H9 (cell line): Measurements from ENCODE around the gene SETD3. TPM values are rescaled to one million over a fixed set of nuclear protein-coding genes. Genes with fewer than 3 reads are reported as not detected.

Experiments
- DNase-seq: peaks from one replicate; pipeline ENCODE4 v3.0.0-alpha.2; 2017
- H2AFZ ChIP-seq: one replicate; pipeline ENCODE4 v1.6.1; 2013; ENCODE audit warnings: mild to moderate bottlenecking, low read length, control low read depth, moderate library complexity
- H2AK5ac ChIP-seq: 2 replicates; pipeline ENCODE4 v1.6.1; 2013; ENCODE audit warnings: low read length, control low read depth, mixed read lengths; ENCODE audit not compliant: insufficient read length
- H2BK120ac ChIP-seq: one replicate; pipeline ENCODE4 v1.6.1; 2013; ENCODE audit warnings: low read depth, mild to moderate bottlenecking, low read length, control low read depth, inconsistent platforms; ENCODE audit not compliant: poor library complexity, severe bottlenecking
- H2BK12ac ChIP-seq: 2 replicates; pipeline ENCODE4 v1.6.1; 2013; ENCODE audit warnings: low read length, control low read depth, mixed read lengths, low read depth; ENCODE audit not compliant: insufficient read length
- H2BK15ac ChIP-seq: 2 replicates; pipeline ENCODE4 v1.6.1; 2013; ENCODE audit warnings: low read depth, low read length, control low read depth
- H2BK20ac ChIP-seq: one replicate; pipeline ENCODE4 v1.6.1; 2013; ENCODE audit warnings: low read depth, mild to moderate bottlenecking, low read length, control low read depth, inconsistent platforms; ENCODE audit not compliant: poor library complexity, severe bottlenecking
- H2BK5ac ChIP-seq: 2 replicates; pipeline ENCODE4 v1.6.1; 2013; ENCODE audit warnings: low read length, control low read depth, mixed read lengths; ENCODE audit not compliant: insufficient read length
- H3K14ac ChIP-seq: 2 replicates; pipeline ENCODE4 v1.6.1; 2013; ENCODE audit warnings: low read length, control low read depth; ENCODE audit not compliant: insufficient read depth
- H3K18ac ChIP-seq: 2 replicates; pipeline ENCODE4 v1.6.1; 2013; ENCODE audit warnings: low read depth, mild to moderate bottlenecking, mixed read lengths, low read length, control low read depth; ENCODE audit not compliant: insufficient read length
- H3K23ac ChIP-seq: 2 replicates; pipeline ENCODE4 v1.6.1; 2013; ENCODE audit warnings: low read length, control low read depth, mixed read lengths, low read depth; ENCODE audit not compliant: insufficient read length
- H3K23me2 ChIP-seq: 2 replicates; pipeline ENCODE4 v1.6.1; 2013; ENCODE audit warnings: low read depth, mild to moderate bottlenecking, mixed read lengths, low read length, control low read depth; ENCODE audit not compliant: insufficient read length, poor library complexity, severe bottlenecking
- H3K27ac ChIP-seq: 2 replicates; pipeline ENCODE4 v1.5.1; 2013; ENCODE audit warnings: low read length, control low read depth, mixed read lengths, low read depth; ENCODE audit not compliant: insufficient read length
- H3K27me3 ChIP-seq: 2 replicates; pipeline ENCODE4 v1.6.1; 2013; ENCODE audit warnings: low read length, control low read depth, inconsistent platforms; ENCODE audit not compliant: insufficient read depth
- H3K4ac ChIP-seq: 2 replicates; pipeline ENCODE4 v1.6.1; 2013; ENCODE audit warnings: low read depth, mild to moderate bottlenecking, control low read depth, inconsistent platforms, low read length, moderate library complexity
- H3K4me1 ChIP-seq: 2 replicates; pipeline ENCODE4 v1.6.1; 2013; ENCODE audit warnings: low read length, control low read depth, inconsistent platforms; ENCODE audit not compliant: insufficient read depth
- H3K4me2 ChIP-seq: 2 replicates; pipeline ENCODE4 v1.6.1; 2013; ENCODE audit warnings: low read length, control low read depth, mixed read lengths; ENCODE audit not compliant: insufficient read length, insufficient read depth
- H3K56ac ChIP-seq: 2 replicates; pipeline ENCODE4 v1.6.1; 2013; ENCODE audit warnings: low read depth, mild to moderate bottlenecking, mixed read lengths, low read length, control low read depth; ENCODE audit not compliant: insufficient read length
- H3K79me1 ChIP-seq: 2 replicates; pipeline ENCODE4 v1.6.1; 2013; ENCODE audit warnings: low read depth, mild to moderate bottlenecking, moderate library complexity, low read length, control low read depth, inconsistent platforms; ENCODE audit not compliant: insufficient read depth, poor library complexity, severe bottlenecking
- H3K79me2 ChIP-seq: 2 replicates; pipeline ENCODE4 v1.6.1; 2013; ENCODE audit warnings: low read length, control low read depth, inconsistent platforms; ENCODE audit not compliant: insufficient read depth
- H3K9ac ChIP-seq: 2 replicates; pipeline ENCODE4 v1.6.1; 2013; ENCODE audit warnings: low read length, control low read depth, mixed read lengths; ENCODE audit not compliant: insufficient read length; ENCODE audit errors: extremely low read depth
- H3K9me3 ChIP-seq: one replicate; pipeline ENCODE4 v1.6.1; 2013; ENCODE audit warnings: low read depth, low read length, inconsistent platforms; ENCODE audit not compliant: control insufficient read depth
- H3T11ph ChIP-seq: one replicate; pipeline ENCODE4 v1.6.1; 2013; ENCODE audit warnings: mild to moderate bottlenecking, low read length, control low read depth, inconsistent platforms
- H4K20me1 ChIP-seq: one replicate; pipeline ENCODE4 v1.6.1; 2013; ENCODE audit not compliant: control insufficient read depth, insufficient read length, insufficient read depth
- H4K5ac ChIP-seq: 2 replicates; pipeline ENCODE4 v1.6.1; 2013; ENCODE audit warnings: low read depth, mild to moderate bottlenecking, mixed read lengths, low read length, control low read depth; ENCODE audit not compliant: insufficient read length
- H4K8ac ChIP-seq: replicated peaks from 2 replicates; pipeline ENCODE4 v1.6.1; 2013; ENCODE audit warnings: low read length, control low read depth, mixed read lengths, low read depth; ENCODE audit not compliant: insufficient read length
- H4K91ac ChIP-seq: 2 replicates; pipeline ENCODE4 v1.6.1; 2013; ENCODE audit warnings: low read depth, mild to moderate bottlenecking, moderate library complexity, mixed read lengths, low read length, control low read depth; ENCODE audit not compliant: insufficient read length
- H3K27ac Mint-ChIP-seq, 3 experiments: 2 replicates in 2 of 3; 3 replicates in 1 of 3; pipeline ENCODE4 v1.8.0; 2020 to 2021; ENCODE audit warnings: mixed read lengths in 3 of 3, mild to moderate bottlenecking in 1 of 3, moderate library complexity in 1 of 3
- H3K27me3 Mint-ChIP-seq: 2 replicates; pipeline ENCODE4 v1.8.0; 2021; ENCODE audit warnings: low read depth, mild to moderate bottlenecking, moderate library complexity, mixed read lengths
- H3K36me3 Mint-ChIP-seq, 3 experiments: 2 replicates in 2 of 3; 3 replicates in 1 of 3; pipeline ENCODE4 v1.8.0; 2020 to 2021; ENCODE audit warnings: low read depth in 3 of 3, mixed read lengths in 3 of 3; ENCODE audit not compliant: insufficient read depth in 1 of 3
- H3K4me1 Mint-ChIP-seq, 2 experiments: 2 replicates each; pipeline ENCODE4 v1.8.0; 2020; ENCODE audit warnings: mixed read lengths in 2 of 2
- H3K4me3 Mint-ChIP-seq, 2 experiments: 2 replicates in 1 of 2; 3 replicates in 1 of 2; pipeline ENCODE4 v1.8.0; 2020 to 2021; ENCODE audit warnings: mild to moderate bottlenecking in 2 of 2, mixed read lengths in 2 of 2, moderate library complexity in 1 of 2
- H3K9me3 Mint-ChIP-seq, 2 experiments: 2 replicates in 1 of 2; 3 replicates in 1 of 2; pipeline ENCODE4 v1.8.0; 2020; ENCODE audit warnings: mild to moderate bottlenecking in 2 of 2, mixed read lengths in 2 of 2, moderate library complexity in 1 of 2
- WGBS: extraction: QIAGEN DNeasy Blood & Tissue Kit; methylation state at CpG from one replicate; pipeline ENCODE4 v1.1.7; 2013; ENCODE audit warnings: missing lambda C conversion rate, low lambda C conversion rate, mixed read lengths; ENCODE audit not compliant: insufficient read length; ENCODE audit errors: extremely low coverage; 5-methylcytosine and 5-hydroxymethylcytosine counted together
- total RNA-seq: library from RNA; stranded (reverse); gene quantifications from 2 replicates; pipeline ENCODE4 v1.2.1, GENCODE V29; 2021
- TF ChIP-seq, protein P1 (sequence below): fragments of 200-600 bp; sonication (generic); conservative IDR thresholded peaks from 3 replicates; pipeline ENCODE4 v1.8.0; 2021; ENCODE audit warnings: antibody characterized with exemption, mild to moderate bottlenecking

The SETD3 gene
- total RNA-seq, 1 experiment from 2014 or later = 56.7 TPM

DNA sequence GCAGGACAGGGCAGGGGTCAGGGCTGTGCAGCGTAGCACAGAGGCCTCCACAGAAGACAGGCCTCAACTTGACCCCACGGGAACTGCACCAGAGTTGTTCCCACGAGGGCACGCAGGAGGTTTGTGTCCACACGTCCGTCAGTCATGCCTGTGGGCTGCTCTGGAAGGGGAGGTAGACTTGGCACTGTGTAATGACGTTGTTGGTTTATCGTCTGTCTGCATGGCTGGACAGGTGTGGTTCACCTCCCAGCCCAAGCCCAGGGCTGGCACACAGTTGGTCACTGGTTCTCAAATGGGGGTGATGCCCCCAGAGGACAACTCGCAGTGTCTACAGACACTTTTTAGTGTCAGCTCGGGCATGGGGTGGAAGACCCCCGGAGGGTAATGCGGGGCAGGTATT is 46.4 kb upstream of the SETD3 start:
- Mint-ChIP-seq H3K36me3 (peaks cover 0 to 7% (median 0%) of the 10 kb centered on the region in 3 experiments; a peak in 1 of 7 replicates), H3K4me1 (peaks cover 68 to 83% of the 10 kb centered on the region in 2 experiments), H3K4me3 (no peak overlapping the region), H3K27me3 (peaks cover 2% of the 10 kb centered on the region), H3K9me3 (no peaks in the 10 kb centered on the region), H3K27ac (peak overlapping the region in 2 of 3 experiments; percentile 40 to 82; a peak in 4 of 7 replicates)
- Histone ChIP-seq H3K4ac (no peak overlapping the region), H4K91ac (no peak overlapping the region), H3K79me1 (no peaks in the 10 kb centered on the region), H2AFZ (no peak overlapping the region), H3K27me3 (no peaks in the 10 kb centered on the region), H3K14ac (no peak overlapping the region), H3K27ac (no peak overlapping the region), H3T11ph (no peak overlapping the region), H2BK15ac (no peak overlapping the region), H2BK12ac (no peak overlapping the region), H2BK120ac (no peak overlapping the region), H3K9me3 (no peaks in the 10 kb centered on the region), H3K56ac (no peak overlapping the region), H4K8ac (no peak overlapping the region), H4K20me1 (no peaks in the 10 kb centered on the region), H3K79me2 (no peaks in the 10 kb centered on the region), H3K4me1 (peaks cover 13% of the 10 kb centered on the region; the same call in 1 of the 2 replicates), H2AK5ac (no peak overlapping the region), H3K23ac (no peak overlapping the region), H2BK20ac (no peak overlapping the region), H3K9ac (no peak overlapping the region), H3K23me2 (no peaks in the 10 kb centered on the region), H4K5ac (no peak overlapping the region), H2BK5ac (no peak overlapping the region), H3K4me2 (no peak overlapping the region), H3K18ac (no peak overlapping the region)
- TF ChIP-seq, protein P1, sequence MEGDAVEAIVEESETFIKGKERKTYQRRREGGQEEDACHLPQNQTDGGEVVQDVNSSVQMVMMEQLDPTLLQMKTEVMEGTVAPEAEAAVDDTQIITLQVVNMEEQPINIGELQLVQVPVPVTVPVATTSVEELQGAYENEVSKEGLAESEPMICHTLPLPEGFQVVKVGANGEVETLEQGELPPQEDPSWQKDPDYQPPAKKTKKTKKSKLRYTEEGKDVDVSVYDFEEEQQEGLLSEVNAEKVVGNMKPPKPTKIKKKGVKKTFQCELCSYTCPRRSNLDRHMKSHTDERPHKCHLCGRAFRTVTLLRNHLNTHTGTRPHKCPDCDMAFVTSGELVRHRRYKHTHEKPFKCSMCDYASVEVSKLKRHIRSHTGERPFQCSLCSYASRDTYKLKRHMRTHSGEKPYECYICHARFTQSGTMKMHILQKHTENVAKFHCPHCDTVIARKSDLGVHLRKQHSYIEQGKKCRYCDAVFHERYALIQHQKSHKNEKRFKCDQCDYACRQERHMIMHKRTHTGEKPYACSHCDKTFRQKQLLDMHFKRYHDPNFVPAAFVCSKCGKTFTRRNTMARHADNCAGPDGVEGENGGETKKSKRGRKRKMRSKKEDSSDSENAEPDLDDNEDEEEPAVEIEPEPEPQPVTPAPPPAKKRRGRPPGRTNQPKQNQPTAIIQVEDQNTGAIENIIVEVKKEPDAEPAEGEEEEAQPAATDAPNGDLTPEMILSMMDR = no peak
- DNase-seq = no peak
- WGBS = no CpG with 5 or more reads among the region's 12 CpGs
